Measurements from ENCODE around the gene CADM3. TPM values are rescaled to one million over a fixed set of nuclear protein-coding genes. Genes with fewer than 3 reads are reported as not detected.

Gene CADM3, protein sequence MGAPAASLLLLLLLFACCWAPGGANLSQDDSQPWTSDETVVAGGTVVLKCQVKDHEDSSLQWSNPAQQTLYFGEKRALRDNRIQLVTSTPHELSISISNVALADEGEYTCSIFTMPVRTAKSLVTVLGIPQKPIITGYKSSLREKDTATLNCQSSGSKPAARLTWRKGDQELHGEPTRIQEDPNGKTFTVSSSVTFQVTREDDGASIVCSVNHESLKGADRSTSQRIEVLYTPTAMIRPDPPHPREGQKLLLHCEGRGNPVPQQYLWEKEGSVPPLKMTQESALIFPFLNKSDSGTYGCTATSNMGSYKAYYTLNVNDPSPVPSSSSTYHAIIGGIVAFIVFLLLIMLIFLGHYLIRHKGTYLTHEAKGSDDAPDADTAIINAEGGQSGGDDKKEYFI
- total RNA-seq = not detected
- total RNA-seq (2013) = 0.09 TPM

DNA sequence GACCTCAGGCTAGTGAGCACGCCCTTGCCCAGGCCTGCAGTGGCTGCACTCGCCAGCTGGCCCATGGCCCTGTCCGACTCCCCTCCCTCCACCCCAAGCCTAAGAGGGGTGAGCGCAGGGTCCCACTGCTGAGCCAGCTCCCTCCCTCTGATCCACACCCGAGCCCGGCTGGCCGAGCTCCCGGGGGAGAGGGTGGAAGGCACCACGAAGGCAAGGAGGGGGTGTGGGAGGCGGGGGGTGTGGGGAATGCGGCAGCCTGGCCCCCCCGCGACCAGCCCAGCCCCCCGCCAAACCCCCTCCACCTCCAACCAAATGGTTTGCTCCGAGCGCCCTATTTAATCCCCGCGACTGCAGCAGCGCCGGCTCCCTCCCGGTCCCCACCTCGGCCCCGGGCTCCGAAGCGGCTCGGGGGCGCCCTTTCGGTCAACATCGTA, at the start of gene CADM3:
CADM3 (plus strand) TSS at position 362 of the 434 bp plus-strand sequence. CDS start 151 bp downstream, outside the sequence.
- no peaks in the 10 kb centered on the region for H3K9me3 Mint-ChIP-seq
- H3K4me3 Mint-ChIP-seq = no peak within 1 kb of the TSS
- intact Hi-C loops (cut with micrococcal nuclease) = no loop called here
- H3K36me3 ChIP-seq (ENCODE audit: control insufficient read depth, insufficient read depth, low read length) = no peaks in the 10 kb centered on the region
- H3K27ac ChIP-seq (ENCODE audit: low read length) = no peak within 1 kb of the TSS
- peaks cover 6% of the 10 kb centered on the region in 2 donors for H3K4me1 Mint-ChIP-seq
- peaks cover 27% of the 10 kb centered on the region for H3K27me3 ChIP-seq (ENCODE audit: control insufficient read depth, insufficient read depth, low read length)
- TF ChIP-seq, protein P1, sequence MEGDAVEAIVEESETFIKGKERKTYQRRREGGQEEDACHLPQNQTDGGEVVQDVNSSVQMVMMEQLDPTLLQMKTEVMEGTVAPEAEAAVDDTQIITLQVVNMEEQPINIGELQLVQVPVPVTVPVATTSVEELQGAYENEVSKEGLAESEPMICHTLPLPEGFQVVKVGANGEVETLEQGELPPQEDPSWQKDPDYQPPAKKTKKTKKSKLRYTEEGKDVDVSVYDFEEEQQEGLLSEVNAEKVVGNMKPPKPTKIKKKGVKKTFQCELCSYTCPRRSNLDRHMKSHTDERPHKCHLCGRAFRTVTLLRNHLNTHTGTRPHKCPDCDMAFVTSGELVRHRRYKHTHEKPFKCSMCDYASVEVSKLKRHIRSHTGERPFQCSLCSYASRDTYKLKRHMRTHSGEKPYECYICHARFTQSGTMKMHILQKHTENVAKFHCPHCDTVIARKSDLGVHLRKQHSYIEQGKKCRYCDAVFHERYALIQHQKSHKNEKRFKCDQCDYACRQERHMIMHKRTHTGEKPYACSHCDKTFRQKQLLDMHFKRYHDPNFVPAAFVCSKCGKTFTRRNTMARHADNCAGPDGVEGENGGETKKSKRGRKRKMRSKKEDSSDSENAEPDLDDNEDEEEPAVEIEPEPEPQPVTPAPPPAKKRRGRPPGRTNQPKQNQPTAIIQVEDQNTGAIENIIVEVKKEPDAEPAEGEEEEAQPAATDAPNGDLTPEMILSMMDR (IDR thresholded peaks at IDR 0.05) = no peak
- peaks cover 8% of the 10 kb centered on the region for H3K36me3 Mint-ChIP-seq
- DNase-seq (no peak), ATAC-seq (no peak)
- peaks cover 6% of the 10 kb centered on the region for H3K4me1 ChIP-seq (ENCODE audit: control insufficient read depth, insufficient read depth, low read length)
- no peak within 1 kb of the TSS for H3K4me3 ChIP-seq (ENCODE audit: low read length)
- peaks cover 53 to 73% of the 10 kb centered on the region in 2 donors for H3K27me3 Mint-ChIP-seq (ENCODE audit: low read depth in 2 of 2)
- H3K9me3 ChIP-seq (ENCODE audit: control insufficient read depth, insufficient read depth, low read length) = no peaks in the 10 kb centered on the region
- WGBS (ENCODE audit: insufficient coverage) = 11% methylated on average over 17 of the region's 29 CpGs
- no peak within 1 kb of the TSS for H3K27ac Mint-ChIP-seq

DNA sequence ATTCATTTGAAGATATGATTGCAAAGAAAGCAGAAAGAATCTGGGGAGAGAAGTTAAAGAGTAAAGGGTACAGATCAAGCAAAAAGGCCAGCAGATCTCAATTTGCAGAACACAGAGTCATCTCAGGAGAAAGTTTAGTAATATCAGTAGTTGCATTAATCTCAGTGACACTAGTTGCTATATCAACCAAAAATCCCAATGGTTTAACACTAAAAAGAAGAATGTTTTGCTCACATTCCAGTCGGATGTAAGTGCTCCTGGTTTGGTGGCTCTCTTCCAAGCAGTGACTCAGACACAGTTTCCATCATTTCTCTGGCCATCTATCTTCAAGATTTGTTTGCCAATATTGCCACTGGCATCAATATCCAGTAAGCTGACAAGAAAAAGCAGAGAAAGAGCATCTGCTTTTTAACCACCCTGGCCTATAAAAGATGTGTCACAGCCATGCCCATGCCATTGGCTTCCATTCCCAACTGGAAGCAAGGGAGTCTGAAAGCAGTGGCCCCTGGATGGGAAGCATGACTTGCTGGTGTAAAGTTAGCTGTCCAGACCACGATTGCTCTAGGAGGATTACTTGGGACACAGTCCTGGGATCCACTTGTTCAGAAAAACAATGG, 49.3 kb upstream of the CADM3 start:
- H3K9me3 Mint-ChIP-seq = no peaks in the 10 kb centered on the region
- Histone ChIP-seq H3K9me3 (ENCODE audit: control insufficient read depth, insufficient read depth, low read length) (no peaks in the 10 kb centered on the region), H3K4me1 (ENCODE audit: control insufficient read depth, insufficient read depth, low read length) (no peaks in the 10 kb centered on the region), H3K27me3 (ENCODE audit: control insufficient read depth, insufficient read depth, low read length) (peaks cover 2% of the 10 kb centered on the region), H3K4me3 (ENCODE audit: low read length) (no peak overlapping the region), H3K36me3 (ENCODE audit: control insufficient read depth, insufficient read depth, low read length) (no peaks in the 10 kb centered on the region), H3K27ac (ENCODE audit: low read length) (no peak overlapping the region)
- no peaks in the 10 kb centered on the region for H3K4me1 Mint-ChIP-seq
- intact Hi-C loops (cut with micrococcal nuclease) = no loop called here
- no peak overlapping the region for H3K4me3 Mint-ChIP-seq
- H3K27me3 Mint-ChIP-seq (ENCODE audit: low read depth in 2 of 2) = peaks cover 20 to 36% of the 10 kb centered on the region in 2 donors
- no peak overlapping the region for H3K27ac Mint-ChIP-seq
- ATAC-seq (no peak), DNase-seq (no peak)
- H3K36me3 Mint-ChIP-seq = no peaks in the 10 kb centered on the region
- 75% methylated on average over 2 of the region's 2 CpGs for WGBS (ENCODE audit: insufficient coverage)
- TF ChIP-seq, protein P1 (IDR thresholded peaks at IDR 0.05) = no peak

DNA sequence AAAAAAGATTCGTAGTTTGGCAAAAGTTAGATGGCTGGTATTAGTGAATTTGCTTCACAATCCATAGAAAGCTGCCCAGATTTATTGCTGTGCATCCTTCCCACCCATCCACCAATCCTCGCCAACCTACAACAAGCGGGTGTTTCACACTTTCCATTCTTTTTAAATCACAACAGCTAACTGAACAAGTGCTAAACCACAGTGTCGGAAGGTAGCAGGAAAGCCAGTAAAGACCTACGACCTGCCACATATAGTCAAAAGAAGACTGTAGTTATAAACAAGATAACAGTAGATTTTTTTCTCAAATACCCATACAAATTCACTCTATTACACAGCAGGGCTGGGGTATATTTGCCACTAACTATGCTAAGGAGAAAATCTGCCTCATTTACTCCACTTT, 47.8 kb upstream of the CADM3 start:
- 88% methylated on average over 3 of the region's 5 CpGs for whole genome bisulfite sequencing (ENCODE audit: insufficient coverage)
- no peaks in the 10 kb centered on the region for H3K9me3 Mint-ChIP-seq
- Histone ChIP-seq H3K36me3 (ENCODE audit: control insufficient read depth, insufficient read depth, low read length) (no peaks in the 10 kb centered on the region), H3K4me1 (ENCODE audit: control insufficient read depth, insufficient read depth, low read length) (no peaks in the 10 kb centered on the region), H3K27me3 (ENCODE audit: control insufficient read depth, insufficient read depth, low read length) (peaks cover 2% of the 10 kb centered on the region), H3K9me3 (ENCODE audit: control insufficient read depth, insufficient read depth, low read length) (no peaks in the 10 kb centered on the region), H3K4me3 (ENCODE audit: low read length) (no peak overlapping the region), H3K27ac (ENCODE audit: low read length) (no peak overlapping the region)
- no peaks in the 10 kb centered on the region for H3K4me1 Mint-ChIP-seq
- no peak overlapping the region for H3K27ac Mint-ChIP-seq
- no peak overlapping the region for H3K4me3 Mint-ChIP-seq
- peaks cover 19 to 36% of the 10 kb centered on the region in 2 donors for H3K27me3 Mint-ChIP-seq (ENCODE audit: low read depth in 2 of 2)
- intact Hi-C loops (cut with micrococcal nuclease) = no loop called here
- ATAC-seq = no peak
- no peak for DNase-seq
- no peaks in the 10 kb centered on the region for H3K36me3 Mint-ChIP-seq
- TF ChIP-seq, protein P1 (IDR thresholded peaks at IDR 0.05) = no peak
